Measurements from ENCODE around the gene RBPMS2.

DNA sequence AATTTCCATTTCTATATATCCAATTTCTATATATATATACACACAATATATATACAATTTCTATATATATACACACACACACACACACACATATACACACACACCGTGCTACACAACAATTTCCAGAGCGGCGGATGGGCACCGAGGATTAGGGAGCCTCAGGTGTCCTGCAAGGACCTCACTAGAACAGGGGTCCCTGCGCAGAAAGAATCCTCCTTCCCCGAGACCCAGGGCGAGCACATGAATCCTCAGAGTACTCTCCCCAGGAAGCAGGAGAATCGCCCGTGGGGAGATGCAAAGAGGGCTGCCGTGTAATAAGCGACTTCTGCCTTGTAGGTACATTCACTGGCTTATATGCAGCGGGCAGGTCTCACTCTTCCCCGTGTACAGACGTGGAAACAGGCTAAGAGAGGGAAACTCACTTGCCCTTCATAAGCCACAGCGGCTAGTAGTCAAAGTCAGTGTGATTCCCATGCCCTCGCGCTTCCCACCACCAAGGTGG is 49.6 kb upstream of the RBPMS2 start:
- TF ChIP-seq PAX5 (IDR thresholded peaks at IDR 0.05; ENCODE audit: insufficient read depth, low read length, severe bottlenecking) (no peak), POLR2AphosphoS5 (IDR thresholded peaks at IDR 0.05; ENCODE audit: low read depth, low read length) (no peak), POLR2A (IDR thresholded peaks at IDR 0.05; ENCODE audit: low read depth, low read length) (no peak)
